GM21360 (cell line): Measurements from ENCODE around the gene TTC9B.

Experiments
- ATAC-seq: cut with Tn5 transposase; IDR thresholded peaks from one replicate; pipeline ENCODE4 v1.9.1; 2021; ENCODE audit warnings: mild to moderate bottlenecking, moderate library complexity; ENCODE audit not compliant: unreplicated experiment

TTC9B gene

GRCh38 chr19:40217934-40218890, at the start of gene TTC9B:
Gene TTC9B (minus strand): TSS chr19:40218384. CDS start chr19:40218381, 3 bp downstream.
- ATAC-seq, result no peak

GRCh38 chr19:40267601-40267997, 49.4 kb upstream of the TTC9B start:
- no peak for ATAC-seq

- no peak for ATAC-seq
These were observed 48.9 kb upstream of the TTC9B start for GRCh38 chr19:40266912-40267600.

GRCh38 chr19:40266119-40266518, 47.9 kb upstream of the TTC9B start:
- no peak for ATAC-seq

- no peak for ATAC-seq
These were observed 47.5 kb upstream of the TTC9B start for GRCh38 chr19:40265763-40266099.

GRCh38 chr19:40265055-40265762, 47.0 kb upstream of the TTC9B start:
- ATAC-seq, result no peak

GRCh38 chr19:40264314-40265054, 46.3 kb upstream of the TTC9B start:
- no peak for ATAC-seq

- no peak for ATAC-seq
These were observed 45.5 kb upstream of the TTC9B start for GRCh38 chr19:40263440-40264313.

GRCh38 chr19:40262422-40262821, 44.2 kb upstream of the TTC9B start:
- ATAC-seq, result no peak

- ATAC-seq, result no peak
These were observed 43.4 kb upstream of the TTC9B start for GRCh38 chr19:40261631-40262030.

GRCh38 chr19:40257096-40257517, 38.9 kb upstream of the TTC9B start:
- ATAC-seq, result no peak

GRCh38 chr19:40256512-40256911, 38.3 kb upstream of the TTC9B start:
- no peak for ATAC-seq

- ATAC-seq, result no peak
These were observed 37.5 kb upstream of the TTC9B start for GRCh38 chr19:40255619-40256166.

- ATAC-seq, result no peak
These were observed 36.7 kb upstream of the TTC9B start for GRCh38 chr19:40254714-40255418.

GRCh38 chr19:40253611-40254092, 35.5 kb upstream of the TTC9B start:
- ATAC-seq, result no peak

GRCh38 chr19:40252395-40252794, 34.2 kb upstream of the TTC9B start:
- no peak for ATAC-seq

- ATAC-seq, result no peak
These were observed 33.8 kb upstream of the TTC9B start for GRCh38 chr19:40251991-40252390.

GRCh38 chr19:40251244-40251643, 33.1 kb upstream of the TTC9B start:
- no peak for ATAC-seq

- no peak for ATAC-seq
These were observed 31.6 kb upstream of the TTC9B start for GRCh38 chr19:40249781-40250180.
